Hepatocyte (in vitro differentiated cells): Measurements from ENCODE around the gene DNAJC15. TPM values are rescaled to one million over a fixed set of nuclear protein-coding genes. Genes with fewer than 3 reads are reported as not detected.

ENCODE experiments used
- DNase-seq: peaks from one replicate; pipeline ENCODE4 v3.0.0-alpha.2; 2016; ENCODE audit warnings: low spot score
- H2AFZ ChIP-seq: fragments of 200-600 bp; sonication (generic); 2 replicates; pipeline ENCODE4 v1.6.0; 2016; ENCODE audit warnings: antibody characterized with exemption, mild to moderate bottlenecking
- H3K27ac ChIP-seq: fragments of 200-600 bp; sonication (generic); 2 replicates; pipeline ENCODE4 v1.5.1; 2016; ENCODE audit warnings: mild to moderate bottlenecking
- H3K27me3 ChIP-seq: fragments of 200-600 bp; sonication (generic); 2 replicates; pipeline ENCODE4 v1.6.1; 2016
- H3K36me3 ChIP-seq: fragments of 200-600 bp; sonication (generic); replicated peaks from 2 replicates; pipeline ENCODE4 v1.5.1; 2016; ENCODE audit warnings: low read depth; ENCODE audit not compliant: insufficient read depth
- H3K4me1 ChIP-seq: fragments of 200-600 bp; sonication (generic); 2 replicates; pipeline ENCODE4 v1.5.1; 2016; ENCODE audit warnings: mild to moderate bottlenecking, moderate library complexity; ENCODE audit not compliant: insufficient read depth
- H3K4me2 ChIP-seq: fragments of 200-600 bp; sonication (generic); 2 replicates; pipeline ENCODE4 v1.6.0; 2016
- H3K4me3 ChIP-seq: fragments of 200-600 bp; sonication (generic); 2 replicates; pipeline ENCODE4 v1.5.1; 2016; ENCODE audit warnings: mild to moderate bottlenecking
- H3K79me2 ChIP-seq: fragments of 200-600 bp; sonication (generic); 2 replicates; pipeline ENCODE4 v1.6.0; 2017; ENCODE audit warnings: mild to moderate bottlenecking
- H3K9me2 ChIP-seq: fragments of 200-600 bp; sonication (generic); replicated peaks from 2 replicates; pipeline ENCODE4 v1.6.0; 2017; ENCODE audit warnings: mild to moderate bottlenecking; ENCODE audit not compliant: insufficient read depth
- H3K9me3 ChIP-seq: fragments of 200-600 bp; sonication (generic); 2 replicates; pipeline ENCODE4 v1.5.1; 2016; ENCODE audit warnings: low read depth, mild to moderate bottlenecking
- H4K20me1 ChIP-seq: fragments of 200-600 bp; sonication (generic); 2 replicates; pipeline ENCODE4 v1.6.0; 2016; ENCODE audit warnings: mild to moderate bottlenecking; ENCODE audit not compliant: insufficient read depth, poor library complexity, severe bottlenecking
- EZH2 ChIP-seq: fragments of 200-600 bp; sonication (generic); IDR thresholded peaks from 2 replicates; pipeline ENCODE4 v1.6.1; 2016; ENCODE audit warnings: antibody characterized with exemption, mild to moderate bottlenecking, borderline replicate concordance
- EZH2phosphoT487 ChIP-seq: fragments of 200-600 bp; sonication (generic); IDR thresholded peaks from one replicate; pipeline ENCODE4 v1.6.1; 2018; ENCODE audit warnings: antibody characterized with exemption, mild to moderate bottlenecking, low read depth, moderate library complexity; ENCODE audit not compliant: unreplicated experiment, severe bottlenecking
- WGBS: methylation state at CpG from one replicate; pipeline ENCODE4 v1.1.6; 2016; ENCODE audit warnings: low lambda C conversion rate; ENCODE audit errors: missing lambda C conversion rate; 5-methylcytosine and 5-hydroxymethylcytosine counted together
- polyA plus RNA-seq: library from polyadenylated mRNA; unstranded; fragments of >200 nt; fragmentation: Nextera tagmentation; extraction: Ambion mirVana; gene quantifications from 2 replicates; pipeline ENCODE4 v1.2.1, GENCODE V29; 2016
- total RNA-seq: library from RNA; depleted of rRNA; stranded (reverse); fragments of >200 nt; gene quantifications from 2 replicates; pipeline ENCODE4 v1.2.3, GENCODE V29; 2014
- TF ChIP-seq, protein P1 (sequence below): fragments of 200-600 bp; sonication (generic); IDR thresholded peaks from 2 replicates; pipeline ENCODE4 v1.5.1; 2016; ENCODE audit warnings: antibody characterized with exemption, mild to moderate bottlenecking; ENCODE audit not compliant: poor library complexity

The DNAJC15 gene
- total and polyA plus RNA-seq, 2 experiments from 2014 or later = 3.5 to 10.6 TPM

DNA sequence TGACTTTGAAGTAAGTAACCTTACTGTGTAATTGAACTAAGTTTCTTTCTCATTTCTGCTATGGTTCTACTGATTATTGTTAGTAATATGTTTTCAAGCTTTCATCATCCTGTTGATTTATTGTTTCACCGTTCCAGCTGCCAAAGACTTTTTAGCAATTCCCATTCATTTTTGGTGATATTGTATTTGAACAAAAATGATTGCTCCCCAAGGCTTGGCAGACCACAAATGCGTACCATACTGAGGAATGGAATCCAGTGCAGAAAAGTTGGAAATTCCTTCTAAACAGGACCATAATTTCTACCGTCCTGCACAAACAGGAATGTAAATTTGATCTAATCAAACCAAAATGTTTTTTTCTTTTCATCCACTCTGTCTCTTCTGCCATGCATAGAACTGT lies 42.1 kb upstream of the DNAJC15 start:
- 40% methylated on average over 3 of the region's 3 CpGs for WGBS

GRCh38 chr13:42981853-42982252 lies 41.5 kb upstream of the DNAJC15 start:
- Histone ChIP-seq H3K9me2 (no peaks in the 10 kb centered on the region), H3K27me3 (no peaks in the 10 kb centered on the region), H3K79me2 (peaks cover 6% of the 10 kb centered on the region), H3K27ac (peak overlapping the region; percentile 87), H3K4me3 (no peak overlapping the region), H3K4me2 (peak overlapping the region; percentile 30), H4K20me1 (no peaks in the 10 kb centered on the region), H3K9me3 (no peaks in the 10 kb centered on the region), H3K36me3 (no peaks in the 10 kb centered on the region), H2AFZ (no peak overlapping the region), H3K4me1 (peaks cover 28% of the 10 kb centered on the region)
- peak; percentile 22 for DNase-seq
- no peak for TF ChIP-seq EZH2
- no peak for TF ChIP-seq EZH2phosphoT487
- TF ChIP-seq, protein P1, sequence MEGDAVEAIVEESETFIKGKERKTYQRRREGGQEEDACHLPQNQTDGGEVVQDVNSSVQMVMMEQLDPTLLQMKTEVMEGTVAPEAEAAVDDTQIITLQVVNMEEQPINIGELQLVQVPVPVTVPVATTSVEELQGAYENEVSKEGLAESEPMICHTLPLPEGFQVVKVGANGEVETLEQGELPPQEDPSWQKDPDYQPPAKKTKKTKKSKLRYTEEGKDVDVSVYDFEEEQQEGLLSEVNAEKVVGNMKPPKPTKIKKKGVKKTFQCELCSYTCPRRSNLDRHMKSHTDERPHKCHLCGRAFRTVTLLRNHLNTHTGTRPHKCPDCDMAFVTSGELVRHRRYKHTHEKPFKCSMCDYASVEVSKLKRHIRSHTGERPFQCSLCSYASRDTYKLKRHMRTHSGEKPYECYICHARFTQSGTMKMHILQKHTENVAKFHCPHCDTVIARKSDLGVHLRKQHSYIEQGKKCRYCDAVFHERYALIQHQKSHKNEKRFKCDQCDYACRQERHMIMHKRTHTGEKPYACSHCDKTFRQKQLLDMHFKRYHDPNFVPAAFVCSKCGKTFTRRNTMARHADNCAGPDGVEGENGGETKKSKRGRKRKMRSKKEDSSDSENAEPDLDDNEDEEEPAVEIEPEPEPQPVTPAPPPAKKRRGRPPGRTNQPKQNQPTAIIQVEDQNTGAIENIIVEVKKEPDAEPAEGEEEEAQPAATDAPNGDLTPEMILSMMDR = no peak
- 11% methylated on average over 1 of the region's 1 CpG for WGBS

More for the DNA sequence above, 42.1 kb upstream of the DNAJC15 start:
- Histone ChIP-seq H3K4me2 (no peak overlapping the region), H4K20me1 (no peaks in the 10 kb centered on the region), H3K9me3 (no peaks in the 10 kb centered on the region), H3K9me2 (no peaks in the 10 kb centered on the region), H2AFZ (no peak overlapping the region), H3K79me2 (peaks cover 6% of the 10 kb centered on the region), H3K36me3 (no peaks in the 10 kb centered on the region), H3K4me1 (peaks cover 28% of the 10 kb centered on the region), H3K27ac (peak overlapping the region; percentile 87), H3K27me3 (no peaks in the 10 kb centered on the region), H3K4me3 (no peak overlapping the region)
- no peak for DNase-seq
- no peak for TF ChIP-seq EZH2phosphoT487
- TF ChIP-seq, protein P1 = no peak
- TF ChIP-seq EZH2 = no peak

DNA sequence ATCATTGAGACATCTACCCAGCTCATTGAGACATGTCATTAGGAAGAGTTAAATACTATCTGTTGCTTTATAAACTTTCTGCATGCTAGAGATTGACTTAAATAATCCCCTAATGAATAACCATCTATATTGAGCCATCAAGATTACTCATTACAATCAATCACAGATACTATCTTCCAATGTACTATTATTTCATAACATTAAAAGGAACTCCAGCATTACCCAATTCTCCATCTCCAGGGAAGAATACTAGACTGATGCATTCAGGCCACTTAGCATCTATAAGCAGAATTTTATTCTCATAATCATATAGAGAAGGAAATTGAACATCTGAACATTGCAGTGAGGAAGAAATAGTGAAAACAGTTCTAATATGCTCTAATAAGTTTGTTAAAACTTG lies 39.4 kb upstream of the DNAJC15 start:
- Histone ChIP-seq H3K27me3 (no peaks in the 10 kb centered on the region), H3K79me2 (peaks cover 17% of the 10 kb centered on the region), H4K20me1 (no peaks in the 10 kb centered on the region), H3K36me3 (no peaks in the 10 kb centered on the region), H2AFZ (no peak overlapping the region), H3K4me1 (peaks cover 28% of the 10 kb centered on the region), H3K9me2 (no peaks in the 10 kb centered on the region), H3K4me3 (no peak overlapping the region), H3K9me3 (no peaks in the 10 kb centered on the region), H3K27ac (no peak overlapping the region), H3K4me2 (no peak overlapping the region)
- TF ChIP-seq EZH2 = no peak
- TF ChIP-seq, protein P1 = no peak
- no peak for TF ChIP-seq EZH2phosphoT487
- DNase-seq = no peak

- Histone ChIP-seq H3K79me2 (peaks cover 17% of the 10 kb centered on the region), H3K4me2 (no peak overlapping the region), H3K36me3 (no peaks in the 10 kb centered on the region), H2AFZ (no peak overlapping the region), H3K4me3 (no peak overlapping the region), H3K4me1 (peaks cover 28% of the 10 kb centered on the region), H3K9me2 (no peaks in the 10 kb centered on the region), H3K27me3 (no peaks in the 10 kb centered on the region), H3K27ac (peak overlapping the region; percentile 89), H4K20me1 (no peaks in the 10 kb centered on the region), H3K9me3 (no peaks in the 10 kb centered on the region)
- TF ChIP-seq, protein P1 = no peak
- no peak for TF ChIP-seq EZH2phosphoT487
- TF ChIP-seq EZH2 = no peak
- DNase-seq = no peak
- WGBS = 81% methylated on average over 1 of the region's 1 CpG
These were observed 38.7 kb upstream of the DNAJC15 start for GRCh38 chr13:42984691-42985090.
